Skeletal muscle satellite cell (primary cell): ENCODE results near the gene PTPN11.

Experiments used
- H3K27me3 ChIP-seq: 2 replicates; pipeline ENCODE4 v1.7.0; 2013; ENCODE audit warnings: low read length; ENCODE audit not compliant: control insufficient read depth, insufficient read depth
- H3K36me3 ChIP-seq: 2 replicates; pipeline ENCODE4 v1.7.0; 2013; ENCODE audit warnings: mild to moderate bottlenecking, control low read depth, low read length; ENCODE audit not compliant: insufficient read depth
- H3K4me1 ChIP-seq: 2 replicates; pipeline ENCODE4 v1.7.0; 2013; ENCODE audit warnings: low read length; ENCODE audit not compliant: control insufficient read depth, insufficient read depth
- H3K4me2 ChIP-seq: 2 replicates; pipeline ENCODE4 v1.7.0; 2013; ENCODE audit warnings: mild to moderate bottlenecking, low read length
- H3K4me3 ChIP-seq: 2 replicates; pipeline ENCODE4 v1.7.0; 2013; ENCODE audit warnings: low read length
- H3K9ac ChIP-seq: 2 replicates; pipeline ENCODE4 v1.7.0; 2013; ENCODE audit warnings: mild to moderate bottlenecking, low read depth, low read length, moderate library complexity
- H3K9me3 ChIP-seq: replicated peaks from 2 replicates; pipeline ENCODE4 v1.7.0; 2013; ENCODE audit warnings: mild to moderate bottlenecking, control low read depth, low read length

Gene PTPN11

GRCh38 chr12:112458330-112458729 is 39.6 kb downstream of the PTPN11 start:
- Histone ChIP-seq H3K4me2 (no peak overlapping the region), H3K9me3 (no peaks in the 10 kb centered on the region), H3K4me1 (no peaks in the 10 kb centered on the region), H3K27me3 (no peaks in the 10 kb centered on the region), H3K4me3 (no peak overlapping the region), H3K9ac (no peak overlapping the region), H3K36me3 (peaks cover 42% of the 10 kb centered on the region)

- H3K9ac ChIP-seq, result no peak overlapping the region
- H3K36me3 ChIP-seq, result peaks cover 39% of the 10 kb centered on the region
- no peak overlapping the region for H3K4me3 ChIP-seq
- no peaks in the 10 kb centered on the region for H3K9me3 ChIP-seq
- H3K4me1 ChIP-seq, result no peaks in the 10 kb centered on the region
- no peaks in the 10 kb centered on the region for H3K27me3 ChIP-seq
- no peak overlapping the region for H3K4me2 ChIP-seq
Measured at GRCh38 chr12:112458751-112459150, 40.0 kb downstream of the PTPN11 start.

GRCh38 chr12:112463478-112463877 is 44.7 kb downstream of the PTPN11 start:
- Histone ChIP-seq H3K27me3 (no peaks in the 10 kb centered on the region), H3K9ac (no peak overlapping the region), H3K9me3 (no peaks in the 10 kb centered on the region), H3K36me3 (peaks cover 21% of the 10 kb centered on the region), H3K4me3 (no peak overlapping the region), H3K4me1 (no peaks in the 10 kb centered on the region), H3K4me2 (no peak overlapping the region)

GRCh38 chr12:112464605-112465004 is 45.9 kb downstream of the PTPN11 start:
- H3K36me3 ChIP-seq, result peaks cover 22% of the 10 kb centered on the region
- no peaks in the 10 kb centered on the region for H3K27me3 ChIP-seq
- H3K4me1 ChIP-seq, result no peaks in the 10 kb centered on the region
- H3K9me3 ChIP-seq, result no peaks in the 10 kb centered on the region
- H3K4me2 ChIP-seq, result no peak overlapping the region
- no peak overlapping the region for H3K9ac ChIP-seq
- no peak overlapping the region for H3K4me3 ChIP-seq

- no peak overlapping the region for H3K4me3 ChIP-seq
- no peaks in the 10 kb centered on the region for H3K4me1 ChIP-seq
- H3K4me2 ChIP-seq, result no peak overlapping the region
- H3K36me3 ChIP-seq, result peaks cover 22% of the 10 kb centered on the region
- H3K9ac ChIP-seq, result no peak overlapping the region
- no peaks in the 10 kb centered on the region for H3K9me3 ChIP-seq
- no peaks in the 10 kb centered on the region for H3K27me3 ChIP-seq
Measured at GRCh38 chr12:112466011-112466422, 47.3 kb downstream of the PTPN11 start.

GRCh38 chr12:112466835-112467234 is 48.1 kb downstream of the PTPN11 start:
- H3K27me3 ChIP-seq, result no peaks in the 10 kb centered on the region
- no peaks in the 10 kb centered on the region for H3K4me1 ChIP-seq
- H3K4me3 ChIP-seq, result no peak overlapping the region
- H3K4me2 ChIP-seq, result no peak overlapping the region
- no peaks in the 10 kb centered on the region for H3K9me3 ChIP-seq
- peaks cover 22% of the 10 kb centered on the region for H3K36me3 ChIP-seq
- no peak overlapping the region for H3K9ac ChIP-seq

- Histone ChIP-seq H3K4me3 (no peak overlapping the region), H3K36me3 (peaks cover 27% of the 10 kb centered on the region), H3K27me3 (no peaks in the 10 kb centered on the region), H3K9ac (no peak overlapping the region), H3K9me3 (no peaks in the 10 kb centered on the region), H3K4me2 (no peak overlapping the region), H3K4me1 (no peaks in the 10 kb centered on the region)
Measured at GRCh38 chr12:112468046-112468445, 49.3 kb downstream of the PTPN11 start.

GRCh38 chr12:112473056-112473455 is 54.3 kb downstream of the PTPN11 start:
- H3K36me3 ChIP-seq, result peaks cover 39% of the 10 kb centered on the region
- no peaks in the 10 kb centered on the region for H3K9me3 ChIP-seq
- H3K4me1 ChIP-seq, result no peaks in the 10 kb centered on the region
- no peaks in the 10 kb centered on the region for H3K27me3 ChIP-seq
- H3K9ac ChIP-seq, result no peak overlapping the region
- H3K4me3 ChIP-seq, result no peak overlapping the region
- no peak overlapping the region for H3K4me2 ChIP-seq

- Histone ChIP-seq H3K9me3 (no peaks in the 10 kb centered on the region), H3K27me3 (no peaks in the 10 kb centered on the region), H3K36me3 (peaks cover 60% of the 10 kb centered on the region), H3K4me2 (no peak overlapping the region), H3K9ac (no peak overlapping the region), H3K4me3 (no peak overlapping the region), H3K4me1 (no peaks in the 10 kb centered on the region)
Measured at GRCh38 chr12:112479413-112479812, 60.7 kb downstream of the PTPN11 start.

GRCh38 chr12:112480931-112481330 is 62.2 kb downstream of the PTPN11 start:
- Histone ChIP-seq H3K9ac (no peak overlapping the region), H3K4me3 (no peak overlapping the region), H3K4me1 (no peaks in the 10 kb centered on the region), H3K27me3 (no peaks in the 10 kb centered on the region), H3K9me3 (no peaks in the 10 kb centered on the region), H3K4me2 (no peak overlapping the region), H3K36me3 (peaks cover 48% of the 10 kb centered on the region)

GRCh38 chr12:112482733-112483132 is 64.0 kb downstream of the PTPN11 start:
- Histone ChIP-seq H3K9me3 (no peaks in the 10 kb centered on the region), H3K4me3 (no peak overlapping the region), H3K9ac (no peak overlapping the region), H3K36me3 (peaks cover 59% of the 10 kb centered on the region), H3K27me3 (no peaks in the 10 kb centered on the region), H3K4me2 (no peak overlapping the region), H3K4me1 (no peaks in the 10 kb centered on the region)

GRCh38 chr12:112486361-112486760 is 67.6 kb downstream of the PTPN11 start:
- no peak overlapping the region for H3K4me3 ChIP-seq
- H3K9me3 ChIP-seq, result no peaks in the 10 kb centered on the region
- H3K4me1 ChIP-seq, result no peaks in the 10 kb centered on the region
- H3K27me3 ChIP-seq, result no peaks in the 10 kb centered on the region
- H3K9ac ChIP-seq, result no peak overlapping the region
- peaks cover 68% of the 10 kb centered on the region for H3K36me3 ChIP-seq
- H3K4me2 ChIP-seq, result no peak overlapping the region
